GM19193 (cell line): ENCODE results near the gene CCDC169.

ENCODE experiments used
- POLR2A ChIP-seq: IDR thresholded peaks from 4 replicates; pipeline ENCODE4 v1.6.1; 2011; ENCODE audit not compliant: insufficient read depth, insufficient read length; ENCODE audit errors: extremely low read depth

The CCDC169 gene

GRCh38 chr13:36297366-36298338 is at the start of gene CCDC169:
TSS of gene CCDC169 (minus strand) at chr13:36297814. CDS start at chr13:36297719, 95 bp downstream.
- TF ChIP-seq POLR2A = no peak

- TF ChIP-seq POLR2A = no peak
These were observed 48.8 kb upstream of the CCDC169 start, which contains the start of gene SPART for GRCh38 chr13:36346222-36347083. TSS of gene SPART (minus strand) at chr13:36346394. CDS start at chr13:36335830, 10,564 bp downstream.

- no peak for TF ChIP-seq POLR2A
These were observed 48.0 kb upstream of the CCDC169 start for GRCh38 chr13:36345438-36346221.

- TF ChIP-seq POLR2A = no peak
These were observed 47.3 kb upstream of the CCDC169 start for GRCh38 chr13:36344886-36345437.

- no peak for TF ChIP-seq POLR2A
These were observed 46.6 kb upstream of the CCDC169 start for GRCh38 chr13:36344173-36344572.

GRCh38 chr13:36343766-36344165 is 46.2 kb upstream of the CCDC169 start:
- TF ChIP-seq POLR2A = no peak

GRCh38 chr13:36342715-36343114 is 45.1 kb upstream of the CCDC169 start:
- TF ChIP-seq POLR2A = no peak

GRCh38 chr13:36341718-36342117 is 44.1 kb upstream of the CCDC169 start:
- no peak for TF ChIP-seq POLR2A

- TF ChIP-seq POLR2A = no peak
These were observed 42.1 kb upstream of the CCDC169 start for GRCh38 chr13:36339600-36340155.

GRCh38 chr13:36337938-36338641 is 40.5 kb upstream of the CCDC169 start:
- TF ChIP-seq POLR2A = no peak

GRCh38 chr13:36332986-36333385 is 35.4 kb upstream of the CCDC169 start:
- TF ChIP-seq POLR2A = no peak

- no peak for TF ChIP-seq POLR2A
These were observed 33.7 kb upstream of the CCDC169 start for GRCh38 chr13:36331280-36331679.

GRCh38 chr13:36329361-36329760 is 31.7 kb upstream of the CCDC169 start:
- TF ChIP-seq POLR2A = no peak
